ENCODE data around the gene DAD1.

GRCh38 chr14:22570132-22570949 lies 18.7 kb downstream of the DAD1 start:
- no peak for TF ChIP-seq GATA2 (IDR thresholded peaks at IDR 0.05; ENCODE audit: low read depth, low read length)
- TF ChIP-seq GATA3 (IDR thresholded peaks at IDR 0.05; ENCODE audit: low read depth, low read length), result no peak

Data from SH-SY5Y (cell line).